ENCODE data around the gene CCDC28B. TPM values are rescaled to one million over a fixed set of nuclear protein-coding genes. Genes with fewer than 3 reads are reported as not detected.

CCDC28B gene
- total and polyA plus RNA-seq, 2 of the 13 experiments (the other 11 are each of a cell fraction or from before 2014, with no cell fraction given), result 2.6 to 3.5 TPM

DNA sequence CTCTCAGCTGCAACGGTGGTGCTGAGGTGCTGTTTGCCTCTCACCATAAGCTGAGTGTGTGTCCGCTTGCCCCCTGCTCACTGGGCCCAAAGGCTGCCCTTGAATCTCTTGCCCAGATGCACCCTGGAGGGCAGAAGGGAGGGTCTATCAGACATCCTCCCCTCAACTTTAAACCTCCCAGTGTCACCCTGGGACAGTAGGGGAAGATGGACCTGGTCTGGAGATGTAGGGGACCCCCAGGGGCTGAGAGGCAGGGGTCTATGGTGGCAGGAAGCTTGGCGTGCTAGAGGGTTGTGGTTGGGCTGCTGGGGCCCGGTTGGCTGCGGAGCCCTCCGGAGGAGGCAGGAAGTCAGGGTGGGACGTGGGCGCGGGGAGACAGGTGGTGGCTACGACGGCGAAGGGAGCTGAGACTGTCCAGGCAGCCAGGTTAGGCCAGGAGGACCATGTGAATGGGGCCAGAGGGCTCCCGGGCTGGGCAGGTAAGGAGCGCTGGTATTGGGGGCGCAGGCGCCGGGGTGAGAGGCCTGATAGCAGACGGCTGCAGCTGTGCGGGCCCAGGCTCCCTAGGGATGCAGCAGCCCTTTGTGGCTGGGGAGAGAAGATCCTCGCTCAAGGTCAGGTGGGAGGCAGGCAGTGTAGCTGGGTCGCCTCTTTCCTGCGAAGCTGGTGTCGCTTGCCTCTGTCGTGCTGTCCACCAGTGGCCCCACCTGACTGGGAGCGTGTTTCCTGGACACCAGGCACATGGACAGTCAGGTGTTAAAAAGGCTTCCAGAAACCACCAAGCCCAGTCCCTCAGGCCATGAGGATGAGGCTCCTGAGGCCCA, 50.7 kb downstream of the CCDC28B start, which contains the start of gene LCK (continued):
- TF ChIP-seq, protein P1, sequence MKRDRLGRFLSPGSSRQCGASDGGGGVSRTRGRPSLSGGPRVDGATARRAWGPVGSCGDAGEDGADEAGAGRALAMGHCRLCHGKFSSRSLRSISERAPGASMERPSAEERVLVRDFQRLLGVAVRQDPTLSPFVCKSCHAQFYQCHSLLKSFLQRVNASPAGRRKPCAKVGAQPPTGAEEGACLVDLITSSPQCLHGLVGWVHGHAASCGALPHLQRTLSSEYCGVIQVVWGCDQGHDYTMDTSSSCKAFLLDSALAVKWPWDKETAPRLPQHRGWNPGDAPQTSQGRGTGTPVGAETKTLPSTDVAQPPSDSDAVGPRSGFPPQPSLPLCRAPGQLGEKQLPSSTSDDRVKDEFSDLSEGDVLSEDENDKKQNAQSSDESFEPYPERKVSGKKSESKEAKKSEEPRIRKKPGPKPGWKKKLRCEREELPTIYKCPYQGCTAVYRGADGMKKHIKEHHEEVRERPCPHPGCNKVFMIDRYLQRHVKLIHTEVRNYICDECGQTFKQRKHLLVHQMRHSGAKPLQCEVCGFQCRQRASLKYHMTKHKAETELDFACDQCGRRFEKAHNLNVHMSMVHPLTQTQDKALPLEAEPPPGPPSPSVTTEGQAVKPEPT (CRISPR knock-in tag; IDR thresholded peaks at IDR 0.05; ENCODE audit: low read depth), result no peak
- no peak for TF ChIP-seq SPEN (CRISPR knock-in tag; IDR thresholded peaks at IDR 0.05; ENCODE audit: low read depth)
- TF ChIP-seq ZNF660 (CRISPR knock-in tag; IDR thresholded peaks at IDR 0.05; ENCODE audit: borderline replicate concordance, low read depth), result no peak
- no peak for TF ChIP-seq ZNF709 (CRISPR knock-in tag; IDR thresholded peaks at IDR 0.05)
- no peak for TF ChIP-seq ZNF83 (CRISPR knock-in tag; IDR thresholded peaks at IDR 0.05; ENCODE audit: borderline replicate concordance)
- 0 out of 2 replicates have a peak, but pooled peaks have one; percentile 10 for TF ChIP-seq ELF3 (CRISPR knock-in tag; IDR thresholded peaks at IDR 0.05)
- TF ChIP-seq, protein P2, sequence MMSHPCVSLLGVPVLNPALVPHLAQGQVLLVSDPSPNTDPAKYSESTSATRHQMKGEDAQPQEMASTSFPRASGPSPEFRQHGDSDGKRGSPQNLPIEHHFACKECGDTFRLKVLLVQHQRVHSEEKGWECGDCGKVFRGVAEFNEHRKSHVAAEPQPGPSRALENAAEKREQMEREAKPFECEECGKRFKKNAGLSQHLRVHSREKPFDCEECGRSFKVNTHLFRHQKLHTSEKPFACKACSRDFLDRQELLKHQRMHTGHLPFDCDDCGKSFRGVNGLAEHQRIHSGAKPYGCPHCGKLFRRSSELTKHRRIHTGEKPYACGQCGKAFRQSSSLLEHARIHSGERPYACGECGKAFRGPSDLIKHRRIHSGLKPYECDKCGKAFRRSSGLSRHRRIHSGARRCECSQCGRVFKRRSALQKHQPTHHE (CRISPR knock-in tag; IDR thresholded peaks at IDR 0.05; ENCODE audit: borderline replicate concordance), result no peak
- no peak for TF ChIP-seq NFIB (CRISPR knock-in tag; IDR thresholded peaks at IDR 0.05; ENCODE audit: borderline replicate concordance)
- no peak for TF ChIP-seq ZFYVE20 (CRISPR knock-in tag; IDR thresholded peaks at IDR 0.05; ENCODE audit: borderline replicate concordance, low read depth)
- peak; percentile 27; the same call in 1 of the 2 replicates for TF ChIP-seq HDAC1 (CRISPR knock-in tag; IDR thresholded peaks at IDR 0.05)
- TF ChIP-seq, protein P3, sequence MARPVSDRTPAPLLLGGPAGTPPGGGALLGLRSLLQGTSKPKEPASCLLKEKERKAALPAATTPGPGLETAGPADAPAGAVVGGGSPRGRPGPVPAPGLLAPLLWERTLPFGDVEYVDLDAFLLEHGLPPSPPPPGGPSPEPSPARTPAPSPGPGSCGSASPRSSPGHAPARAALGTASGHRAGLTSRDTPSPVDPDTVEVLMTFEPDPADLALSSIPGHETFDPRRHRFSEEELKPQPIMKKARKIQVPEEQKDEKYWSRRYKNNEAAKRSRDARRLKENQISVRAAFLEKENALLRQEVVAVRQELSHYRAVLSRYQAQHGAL (CRISPR knock-in tag; IDR thresholded peaks at IDR 0.05; ENCODE audit: not compliant biosample characterization), result no peak
- TF ChIP-seq PITX1 (CRISPR knock-in tag; IDR thresholded peaks at IDR 0.05), result no peak
- TF ChIP-seq SRSF1 (optimal IDR thresholded peaks at IDR 0.05; ENCODE audit: low read depth, low read length), result peak; percentile 32
- TF ChIP-seq, protein P4, sequence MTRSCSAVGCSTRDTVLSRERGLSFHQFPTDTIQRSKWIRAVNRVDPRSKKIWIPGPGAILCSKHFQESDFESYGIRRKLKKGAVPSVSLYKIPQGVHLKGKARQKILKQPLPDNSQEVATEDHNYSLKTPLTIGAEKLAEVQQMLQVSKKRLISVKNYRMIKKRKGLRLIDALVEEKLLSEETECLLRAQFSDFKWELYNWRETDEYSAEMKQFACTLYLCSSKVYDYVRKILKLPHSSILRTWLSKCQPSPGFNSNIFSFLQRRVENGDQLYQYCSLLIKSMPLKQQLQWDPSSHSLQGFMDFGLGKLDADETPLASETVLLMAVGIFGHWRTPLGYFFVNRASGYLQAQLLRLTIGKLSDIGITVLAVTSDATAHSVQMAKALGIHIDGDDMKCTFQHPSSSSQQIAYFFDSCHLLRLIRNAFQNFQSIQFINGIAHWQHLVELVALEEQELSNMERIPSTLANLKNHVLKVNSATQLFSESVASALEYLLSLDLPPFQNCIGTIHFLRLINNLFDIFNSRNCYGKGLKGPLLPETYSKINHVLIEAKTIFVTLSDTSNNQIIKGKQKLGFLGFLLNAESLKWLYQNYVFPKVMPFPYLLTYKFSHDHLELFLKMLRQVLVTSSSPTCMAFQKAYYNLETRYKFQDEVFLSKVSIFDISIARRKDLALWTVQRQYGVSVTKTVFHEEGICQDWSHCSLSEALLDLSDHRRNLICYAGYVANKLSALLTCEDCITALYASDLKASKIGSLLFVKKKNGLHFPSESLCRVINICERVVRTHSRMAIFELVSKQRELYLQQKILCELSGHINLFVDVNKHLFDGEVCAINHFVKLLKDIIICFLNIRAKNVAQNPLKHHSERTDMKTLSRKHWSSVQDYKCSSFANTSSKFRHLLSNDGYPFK (CRISPR knock-in tag; IDR thresholded peaks at IDR 0.05; ENCODE audit: borderline replicate concordance), result no peak
- TF ChIP-seq SALL2 (CRISPR knock-in tag; IDR thresholded peaks at IDR 0.05), result no peak
- TF ChIP-seq ZNF883 (CRISPR knock-in tag; IDR thresholded peaks at IDR 0.05; ENCODE audit: not compliant biosample characterization), result no peak
- no peak for TF ChIP-seq HNF4G (IDR thresholded peaks at IDR 0.05; ENCODE audit: borderline replicate concordance, low read depth, low read length)
- TF ChIP-seq HNF4G (CRISPR knock-in tag; IDR thresholded peaks at IDR 0.05; ENCODE audit: borderline replicate concordance, low read depth), result no peak
